SH-SY5Y (cell line): ENCODE data around the gene CGNL1.

Experiments used
- GATA2 ChIP-seq: IDR thresholded peaks from 2 replicates; pipeline ENCODE4 v1.6.1; 2011; ENCODE audit warnings: mild to moderate bottlenecking, low read depth, low read length
- GATA3 ChIP-seq: IDR thresholded peaks from 2 replicates; pipeline ENCODE4 v1.6.1; 2011; ENCODE audit warnings: low read depth, mild to moderate bottlenecking, low read length, moderate library complexity

Gene CGNL1

DNA sequence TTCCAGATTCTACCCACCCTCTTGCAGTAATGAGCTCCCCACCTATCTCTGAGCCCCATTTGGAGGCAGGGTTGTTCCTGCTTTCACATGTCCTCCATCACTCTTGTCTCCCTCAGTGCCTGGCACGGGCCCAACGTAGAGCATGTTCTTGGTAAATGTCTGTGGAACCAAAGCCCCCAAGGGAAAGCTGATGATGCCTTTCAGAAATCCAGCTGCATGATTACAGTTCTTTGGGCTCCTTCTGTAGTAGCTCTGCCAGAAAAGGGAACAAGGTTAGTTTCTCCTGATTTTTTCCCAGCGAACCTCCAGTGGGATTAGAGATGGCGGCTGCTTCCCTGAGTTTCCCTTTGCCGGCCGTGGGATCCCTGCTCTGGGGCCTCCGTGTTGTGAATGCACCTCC, 39.3 kb downstream of the CGNL1 start:
- TF ChIP-seq GATA2 (no peak), GATA3 (no peak)

DNA sequence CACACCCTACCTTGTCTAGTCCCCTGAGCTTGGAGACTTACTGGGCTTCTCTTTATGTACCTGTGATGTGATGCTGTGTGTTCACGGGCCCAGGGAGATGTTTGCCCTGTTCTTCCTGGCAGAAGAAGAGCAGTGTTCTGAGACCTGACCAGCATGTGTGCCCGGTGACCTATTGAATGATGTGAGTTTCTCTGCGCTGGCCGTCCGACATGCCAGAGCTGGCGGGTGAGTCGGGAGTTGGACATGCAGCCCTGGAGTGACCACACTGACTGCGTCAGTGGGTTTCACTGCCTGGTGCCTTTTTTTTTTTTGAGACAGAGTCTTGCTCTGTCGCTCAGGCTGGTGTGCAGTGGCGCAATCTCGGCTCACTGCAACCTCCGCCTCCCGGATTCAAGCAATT, 42.3 kb downstream of the CGNL1 start:
- TF ChIP-seq GATA2: no peak
- no peak for TF ChIP-seq GATA3

DNA sequence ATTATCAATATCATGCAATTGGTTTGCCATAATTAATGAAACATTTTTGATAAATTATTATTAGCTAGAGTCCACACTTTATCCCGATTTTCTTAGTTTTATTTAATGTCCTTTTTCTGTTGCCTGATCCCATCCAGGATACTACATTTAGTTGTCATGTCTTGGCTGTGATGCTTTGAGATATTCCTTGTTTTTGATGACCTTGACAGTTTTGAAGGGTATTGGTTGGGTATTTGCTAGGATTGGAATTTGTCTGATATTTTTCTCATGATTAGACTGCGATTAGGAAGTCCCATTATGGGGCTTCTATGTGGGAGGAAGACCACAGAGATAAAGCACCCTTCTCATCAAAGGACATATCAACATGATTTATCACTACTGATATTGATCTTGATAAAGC, 43.0 kb downstream of the CGNL1 start:
- no peak for TF ChIP-seq GATA3
- no peak for TF ChIP-seq GATA2

DNA sequence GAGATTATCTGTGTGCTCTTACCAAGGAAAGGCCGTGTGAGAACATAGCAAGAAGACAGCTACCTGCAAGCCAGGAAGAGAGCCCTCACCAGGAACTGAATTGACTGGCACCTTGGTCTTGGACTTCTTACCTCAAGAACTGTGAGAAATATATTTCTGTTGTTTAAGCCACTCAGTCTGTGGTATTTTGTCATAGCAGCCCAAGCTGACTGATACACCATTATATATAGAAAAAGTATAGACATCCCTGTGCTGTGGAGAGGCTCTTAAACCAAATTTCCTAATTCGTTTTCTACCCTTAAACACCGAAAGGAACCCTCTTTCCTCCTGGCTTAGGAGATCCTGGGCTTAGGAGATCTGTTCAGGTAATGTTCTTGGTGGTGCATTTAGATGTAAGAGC, 44.8 kb downstream of the CGNL1 start:
- TF ChIP-seq GATA3 (no peak), GATA2 (no peak)

DNA sequence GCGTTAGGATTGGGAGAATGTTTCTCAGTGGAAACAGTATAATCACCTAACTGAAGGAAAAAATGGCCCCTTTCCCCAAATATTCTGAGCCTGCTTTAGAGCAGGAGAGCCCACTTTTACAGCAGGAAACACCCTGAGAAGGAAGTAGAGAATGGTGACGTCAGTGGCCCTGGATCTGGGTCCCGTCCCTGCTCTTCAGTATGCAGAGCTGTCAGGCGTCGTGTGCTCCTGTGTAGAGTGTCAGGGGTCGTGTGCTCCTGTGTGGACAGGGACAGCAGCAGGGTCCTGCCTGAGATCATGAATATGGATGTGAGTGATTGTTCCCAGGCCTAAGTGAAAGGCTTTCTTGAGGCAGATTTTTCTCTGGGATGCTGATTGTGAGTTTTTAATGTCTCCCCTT, 45.2 kb downstream of the CGNL1 start:
- TF ChIP-seq GATA2: no peak
- no peak for TF ChIP-seq GATA3

DNA sequence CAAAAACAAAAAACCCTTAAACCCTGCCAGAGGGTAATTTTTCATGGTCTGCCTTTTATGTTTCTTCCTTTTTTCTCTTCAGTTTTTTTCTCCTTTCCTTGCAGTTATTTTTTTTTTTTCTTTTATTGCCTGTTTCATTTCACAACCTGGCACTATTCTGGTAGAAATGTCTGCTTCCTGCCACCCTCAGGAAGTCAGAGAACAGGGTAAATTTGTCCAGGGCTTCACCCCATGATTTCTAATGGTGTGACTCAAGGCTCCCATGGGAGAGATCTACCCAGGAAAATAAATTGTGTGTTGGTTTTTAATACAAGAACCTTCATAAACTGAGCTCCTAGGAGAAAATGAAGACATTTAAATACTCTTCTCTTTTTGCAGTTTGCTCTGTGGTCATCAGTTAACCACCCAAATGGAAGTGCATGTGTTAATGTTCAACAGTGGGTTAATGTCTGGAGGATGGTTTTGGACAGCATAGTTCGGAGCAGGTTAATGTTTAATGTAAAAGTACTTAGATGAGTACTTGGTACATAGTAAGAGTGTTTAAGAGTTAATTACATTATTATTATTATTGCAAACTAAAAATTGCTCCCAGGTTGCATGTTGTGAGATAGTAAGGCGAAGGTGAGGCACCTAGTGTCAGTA, 45.9 kb downstream of the CGNL1 start:
- TF ChIP-seq GATA3 (no peak), GATA2 (no peak)

DNA sequence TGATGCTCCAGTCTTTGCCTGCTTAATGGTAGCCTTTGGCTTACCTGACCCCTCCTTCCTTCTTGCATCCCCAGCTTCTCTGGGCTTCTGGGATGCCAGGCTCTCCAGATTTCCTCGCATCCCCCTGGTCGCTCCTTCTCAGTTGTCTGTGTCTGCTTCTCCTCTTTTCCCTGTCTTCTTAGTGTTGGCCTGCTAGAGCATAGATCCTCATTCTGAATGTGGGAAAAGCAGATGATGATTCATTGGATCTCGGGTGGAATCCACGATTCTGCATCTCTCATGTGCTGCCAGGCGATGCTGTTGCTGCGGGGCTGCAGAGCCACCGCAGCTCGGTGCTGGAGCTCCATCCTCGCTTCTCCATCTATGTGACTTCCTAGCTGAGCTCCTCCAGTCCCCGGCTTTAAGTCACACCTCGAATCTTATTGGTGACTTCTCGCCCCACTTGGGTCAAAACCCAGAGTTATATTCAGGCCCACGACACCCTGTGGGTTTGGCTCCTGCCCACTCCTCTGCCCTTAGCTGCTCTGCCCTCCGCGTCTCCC, 47.4 kb downstream of the CGNL1 start:
- TF ChIP-seq GATA2 (no peak), GATA3 (no peak)

DNA sequence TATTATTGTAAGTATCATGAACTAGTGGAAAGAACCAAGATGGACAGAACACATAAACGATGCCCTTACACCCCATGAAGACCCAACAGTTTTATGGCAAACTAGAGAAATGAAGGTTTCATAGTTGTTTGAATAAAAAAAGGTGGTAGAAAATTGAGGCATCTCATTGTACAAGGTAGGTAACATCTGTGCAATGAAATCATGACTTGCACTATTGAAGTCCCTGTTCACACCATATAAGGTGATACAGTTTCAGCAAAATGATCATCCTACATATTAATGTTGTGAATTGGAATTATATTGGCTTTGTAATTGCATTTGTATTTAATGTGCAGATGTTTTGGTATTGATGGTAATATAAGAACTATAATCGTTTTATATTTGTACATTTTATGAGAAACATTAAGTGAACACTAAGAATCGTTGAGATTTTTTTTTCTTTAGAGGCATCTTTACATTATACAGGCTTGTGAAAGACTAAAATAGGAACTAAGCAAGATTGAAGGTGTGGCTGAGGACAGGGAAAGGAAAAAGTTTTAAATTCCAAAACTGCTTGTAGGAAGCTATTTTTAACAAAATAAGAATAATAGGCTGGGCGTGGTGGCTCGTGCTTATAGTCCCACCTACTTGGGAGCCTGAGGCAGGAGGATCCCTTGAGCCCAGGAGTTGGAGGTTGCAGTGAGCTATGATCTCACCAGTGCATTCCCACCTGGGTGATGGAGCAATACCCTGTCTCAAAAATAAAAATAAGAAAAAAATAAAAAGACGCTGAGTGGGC, 48.5 kb downstream of the CGNL1 start:
- TF ChIP-seq GATA3: no peak
- TF ChIP-seq GATA2: no peak

DNA sequence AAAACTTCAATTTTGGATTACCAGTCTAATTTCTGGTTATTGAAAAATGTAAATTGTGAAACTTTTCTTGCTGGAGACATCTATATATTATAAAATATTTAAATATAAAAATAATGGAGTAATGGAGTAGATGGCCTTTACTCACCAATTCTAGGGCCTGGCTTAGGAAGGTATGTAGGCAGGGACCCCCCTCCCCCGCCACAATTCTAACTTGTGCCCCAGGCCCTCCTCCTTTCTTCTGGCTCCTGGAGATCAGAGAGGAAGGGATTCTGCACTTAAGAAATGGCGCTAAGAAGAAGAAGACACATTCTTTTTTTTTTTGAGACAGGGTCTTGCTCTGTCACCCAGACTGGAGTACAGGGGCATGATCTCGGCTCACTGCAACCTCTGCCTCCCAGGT, 49.5 kb downstream of the CGNL1 start:
- no peak for TF ChIP-seq GATA3
- no peak for TF ChIP-seq GATA2

DNA sequence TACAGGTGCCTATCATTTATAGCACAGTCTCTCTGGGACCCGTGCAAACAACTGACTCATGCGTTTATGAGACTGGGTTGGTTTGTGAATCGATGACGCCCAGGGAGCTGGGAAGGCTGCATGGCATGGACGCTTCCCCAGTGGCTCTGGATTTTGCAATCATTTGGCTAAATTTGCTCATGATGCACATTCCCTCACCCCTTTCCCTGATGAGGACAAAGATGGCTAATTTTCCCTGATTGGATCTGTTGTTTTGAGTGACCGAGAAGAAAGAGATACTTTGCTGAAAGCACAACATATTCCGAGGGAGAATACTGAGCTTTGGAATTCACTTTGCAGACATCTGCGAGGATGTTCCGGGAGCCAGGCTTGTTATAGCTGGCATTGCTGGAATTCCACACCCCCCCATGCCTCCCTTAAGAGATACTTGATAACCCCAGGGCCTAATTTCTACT, 51.1 kb downstream of the CGNL1 start:
- TF ChIP-seq GATA3: no peak
- no peak for TF ChIP-seq GATA2

DNA sequence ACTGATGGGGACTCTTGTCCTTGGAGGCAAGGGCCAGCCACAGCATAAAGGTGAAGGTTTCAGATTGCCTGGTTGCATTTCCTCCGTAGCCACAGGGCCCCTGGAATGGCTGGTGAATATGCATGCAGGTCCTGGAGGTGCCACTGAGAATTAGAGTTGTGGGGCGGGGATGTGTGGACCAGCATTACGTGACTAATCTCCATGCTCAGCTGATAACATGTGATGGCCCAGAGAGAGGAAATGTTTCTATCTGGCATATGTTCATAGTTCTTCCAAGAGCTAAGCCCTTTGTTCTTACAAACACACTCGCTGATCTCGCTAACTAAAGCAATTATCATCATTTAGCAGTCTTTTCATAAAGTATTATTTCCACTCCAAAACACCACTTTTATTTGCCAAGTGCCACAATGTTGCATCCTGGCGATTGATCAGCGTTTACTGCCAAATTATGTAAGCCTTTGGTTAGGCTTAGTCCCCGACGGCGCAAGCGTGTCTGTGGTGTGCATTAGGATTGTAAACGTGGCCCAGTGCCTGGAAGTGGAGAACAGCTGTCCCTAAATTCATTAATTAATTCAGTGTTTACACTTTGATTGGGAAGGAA, 55.9 kb downstream of the CGNL1 start:
- TF ChIP-seq GATA2 (no peak), GATA3 (no peak)

DNA sequence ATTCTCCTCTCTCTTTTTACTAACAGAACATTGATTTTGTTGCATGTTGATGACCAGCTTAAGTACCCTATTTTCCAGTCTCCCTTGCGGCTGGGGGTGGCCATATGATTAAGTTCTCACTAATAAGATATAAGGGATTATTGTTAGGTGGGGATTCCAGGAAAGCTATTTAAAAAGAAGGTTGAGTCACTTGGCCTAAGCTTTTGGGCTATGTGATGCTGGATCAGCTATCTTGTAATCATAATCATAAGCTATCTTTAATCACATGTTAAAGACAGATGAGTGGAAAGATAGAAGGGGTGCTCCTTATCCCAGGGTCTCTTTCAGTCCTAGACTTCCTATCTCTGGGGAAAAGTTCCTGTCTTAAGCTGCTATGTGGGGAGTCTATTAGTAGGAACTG, 59.9 kb downstream of the CGNL1 start:
- no peak for TF ChIP-seq GATA3
- no peak for TF ChIP-seq GATA2

DNA sequence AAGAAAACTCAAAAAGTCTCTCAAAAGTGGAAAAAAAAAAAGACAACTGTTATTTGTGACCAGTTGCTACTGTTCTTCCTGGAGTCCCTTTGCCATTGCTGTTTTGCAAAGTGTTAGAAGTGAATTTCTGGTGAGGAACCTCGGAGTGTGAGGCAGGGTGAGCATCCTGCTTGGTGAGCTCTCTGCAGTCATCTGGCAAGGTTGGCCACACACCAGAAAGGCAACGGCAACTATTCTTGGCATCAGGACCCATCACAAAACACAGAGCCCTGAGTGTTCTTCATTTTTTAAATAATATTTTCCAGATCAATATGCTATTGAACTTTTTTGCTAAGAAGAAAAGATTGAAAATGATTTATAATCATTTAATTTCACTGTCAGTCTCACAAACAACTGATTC, 60.7 kb downstream of the CGNL1 start:
- TF ChIP-seq GATA2: no peak
- TF ChIP-seq GATA3: no peak

DNA sequence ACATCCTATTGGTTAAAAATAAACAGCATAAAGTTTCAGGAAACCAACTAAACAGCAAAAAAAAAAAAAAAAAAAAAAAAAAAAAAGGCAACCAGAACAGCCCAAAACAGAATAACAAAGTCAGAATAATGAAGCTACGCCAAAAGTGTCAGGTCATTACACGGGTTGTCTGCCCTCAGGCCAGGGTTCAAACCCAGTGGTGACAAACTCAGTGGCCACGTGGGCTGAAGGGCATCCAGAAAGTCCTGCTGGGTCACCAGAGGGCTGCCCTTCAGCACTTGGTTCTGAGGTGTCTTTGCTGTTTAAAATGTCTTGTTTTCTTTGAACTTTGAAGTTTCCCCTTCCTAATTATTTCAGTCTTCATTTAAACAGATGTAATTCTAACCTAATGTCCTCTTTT, 61.3 kb downstream of the CGNL1 start:
- TF ChIP-seq GATA2: no peak
- no peak for TF ChIP-seq GATA3

DNA sequence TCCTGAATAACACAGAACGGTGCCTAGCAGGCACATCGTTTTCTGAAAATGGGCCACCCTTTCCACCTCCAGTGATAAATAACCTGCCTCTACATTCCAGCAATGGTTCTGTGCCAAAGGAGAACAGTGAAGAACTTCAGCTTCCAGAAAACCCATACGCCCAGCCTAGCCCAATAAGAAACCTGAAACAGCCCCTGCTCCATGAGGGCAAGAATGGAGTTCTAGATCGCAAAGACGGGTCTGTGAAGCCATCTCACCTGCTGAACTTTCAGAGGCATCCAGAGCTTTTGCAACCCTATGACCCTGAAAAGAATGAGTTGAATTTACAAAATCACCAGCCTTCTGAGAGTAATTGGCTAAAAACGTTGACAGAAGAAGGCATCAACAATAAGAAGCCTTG, 61.9 kb downstream of the CGNL1 start:
- TF ChIP-seq GATA3: no peak
- no peak for TF ChIP-seq GATA2
